ENCODE data around the gene SLC17A3.

SLC17A3 gene

DNA sequence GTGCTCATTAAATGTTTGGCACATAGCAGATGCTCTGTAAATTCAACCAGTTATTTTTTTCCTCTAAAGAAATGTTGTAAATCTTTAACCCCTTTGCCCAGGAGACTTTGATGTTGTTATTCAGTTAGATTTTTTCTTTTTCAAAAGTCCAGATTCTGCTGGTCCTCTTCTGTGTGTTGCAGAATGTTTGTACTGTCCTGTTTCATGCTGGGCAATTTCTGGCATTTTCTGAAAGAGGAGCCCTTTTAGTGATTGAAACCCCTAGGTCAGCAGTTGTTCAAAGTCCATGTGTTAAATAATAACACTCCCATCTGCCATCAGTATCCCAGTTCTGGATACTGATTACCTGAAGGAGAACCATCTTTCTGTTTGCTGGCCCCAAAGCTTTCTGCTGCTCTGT lies 40.9 kb downstream of the SLC17A3 start:
- no peak for ATAC-seq

DNA sequence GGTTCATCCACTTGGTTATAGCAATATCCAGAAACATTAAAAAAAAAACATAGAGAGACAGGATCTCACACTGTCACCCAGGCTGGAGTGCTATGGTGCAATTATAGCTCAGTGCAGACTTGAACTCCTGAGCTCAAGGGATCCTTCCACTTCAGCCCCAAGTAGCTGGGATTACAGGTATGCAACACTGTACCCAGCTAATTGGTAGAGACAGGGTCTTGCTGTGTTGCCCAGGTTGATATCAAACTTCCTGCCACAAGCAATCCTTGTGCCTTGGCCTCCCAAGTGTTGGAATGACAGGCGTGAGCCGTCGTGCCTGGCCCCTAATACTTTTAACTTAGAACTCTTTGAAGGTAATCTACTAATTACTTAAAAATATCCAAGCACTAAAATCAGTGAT lies 41.4 kb downstream of the SLC17A3 start:
- ATAC-seq: no peak

GRCh38 chr6:25832307-25832662 lies 41.8 kb downstream of the SLC17A3 start:
- ATAC-seq: no peak

- ATAC-seq: no peak
Observed at GRCh38 chr6:25831532-25832306, 42.3 kb downstream of the SLC17A3 start, which contains the start of gene SLC17A1. Gene SLC17A1 (minus strand): TSS chr6:25832052. CDS start chr6:25830557, 1,495 bp downstream.

GRCh38 chr6:25830458-25830857 lies 43.6 kb downstream of the SLC17A3 start:
- no peak for ATAC-seq

GRCh38 chr6:25829375-25829774 lies 44.7 kb downstream of the SLC17A3 start:
- no peak for ATAC-seq

DNA sequence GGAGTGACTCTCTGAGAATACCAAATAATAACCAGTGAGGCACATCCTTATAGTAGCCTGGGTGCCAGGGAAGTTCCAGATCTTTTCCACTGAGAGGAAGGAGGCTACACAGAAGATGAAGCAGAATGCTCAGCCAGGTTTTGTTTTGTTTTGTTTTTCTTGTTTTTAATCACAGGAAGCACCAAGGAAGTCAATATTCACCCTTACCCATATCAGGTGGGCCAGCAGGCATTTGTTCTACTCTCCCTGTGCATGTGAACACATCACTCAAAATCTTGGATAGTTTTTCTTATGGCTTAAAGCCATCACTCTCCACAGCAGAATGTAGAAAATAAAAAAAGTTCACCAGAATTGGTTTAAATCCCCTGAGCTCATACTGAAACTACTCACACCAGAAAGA lies 52.7 kb downstream of the SLC17A3 start:
- no peak for ATAC-seq

DNA sequence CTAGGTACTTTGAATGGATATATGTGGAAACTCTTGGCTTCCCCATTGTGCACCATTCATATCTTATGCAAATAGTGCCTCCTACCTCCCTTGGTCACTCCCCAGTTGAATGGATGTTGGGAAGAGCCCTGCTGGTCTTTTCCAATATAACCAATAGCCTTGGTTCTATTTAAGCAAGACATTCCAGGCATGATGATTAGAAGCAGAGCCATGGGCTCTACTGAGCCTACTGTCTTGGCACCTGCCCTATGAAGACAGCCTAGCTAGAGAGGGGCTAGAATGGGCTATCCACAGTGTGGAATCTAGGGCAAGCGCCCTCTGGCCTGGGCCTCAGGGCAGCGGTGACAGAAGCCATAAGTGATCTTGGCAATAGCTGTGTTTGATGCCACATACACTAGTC lies 57.8 kb downstream of the SLC17A3 start:
- ATAC-seq: no peak

DNA sequence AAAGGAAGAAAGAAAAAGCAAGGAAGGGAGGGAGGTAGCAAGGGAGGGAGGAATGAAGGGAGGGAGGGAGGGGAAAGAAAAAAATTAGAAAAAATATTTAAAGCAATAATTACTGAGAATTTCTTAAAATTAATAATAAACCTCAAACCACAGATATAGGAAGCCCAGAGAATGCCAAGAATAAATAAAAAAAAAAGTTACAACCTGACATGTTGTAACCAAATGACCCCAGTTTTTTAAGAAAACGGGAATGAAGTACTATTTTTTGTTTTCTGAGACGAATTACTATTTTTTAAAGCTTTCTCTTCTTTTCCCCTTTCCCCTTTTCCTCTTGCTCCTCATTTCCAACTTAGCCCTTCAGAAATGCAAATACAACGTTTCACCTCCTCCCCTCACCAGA lies 58.8 kb downstream of the SLC17A3 start:
- ATAC-seq: no peak

DNA sequence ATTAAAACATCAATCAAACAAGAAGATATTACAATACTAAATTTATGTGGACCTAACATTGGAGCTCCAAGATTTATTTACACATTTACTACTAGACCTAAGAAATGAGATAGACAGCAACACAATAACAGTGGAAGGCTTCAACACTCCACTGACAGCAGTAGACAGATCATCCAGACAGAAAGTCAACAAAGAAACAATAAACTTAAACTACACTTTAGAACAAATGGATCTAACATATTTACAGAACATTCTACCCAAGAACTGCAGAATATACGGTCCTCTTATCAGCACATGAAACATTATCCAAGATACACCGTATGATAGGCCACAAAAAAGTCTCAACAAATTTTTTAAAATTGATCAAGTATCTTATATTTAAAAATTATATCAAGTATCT lies 69.2 kb downstream of the SLC17A3 start:
- no peak for ATAC-seq

DNA sequence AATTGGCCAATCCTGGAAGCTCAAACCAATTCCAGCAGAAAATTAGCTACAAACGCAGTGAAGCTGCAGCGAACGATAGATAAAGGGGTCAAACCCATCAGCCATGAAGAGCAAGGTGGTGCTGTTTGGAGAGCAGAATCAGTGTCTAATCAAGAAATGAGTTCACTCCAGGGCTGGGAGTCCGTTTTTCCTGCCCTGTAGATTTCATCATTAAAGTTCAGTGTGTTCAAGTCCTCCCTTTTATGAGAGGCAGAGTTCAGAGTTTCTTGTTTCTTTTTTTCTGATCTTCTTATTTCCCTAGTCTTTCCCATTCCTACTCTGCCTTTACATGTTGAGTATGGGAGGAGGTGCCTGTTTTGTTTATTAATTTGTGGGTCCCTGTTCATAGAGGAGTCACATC lies 72.6 kb downstream of the SLC17A3 start:
- no peak for ATAC-seq

All from activated CD4-positive, CD25-positive, alpha-beta regulatory T cell treated with anti-CD3 and anti-CD28 coated beads, Interleukin-2, amount 50 U/mL, for 24 hours (primary cell).